ENCODE data around the gene PLCH1.
"Not testable (repeated sequence)": the region's sequence is repeated elsewhere in the genome, so short reads cannot be mapped to it uniquely, and the experiment has no call there.

The PLCH1 gene

GRCh38 chr3:155643581-155644165, 101.2 kb downstream of the PLCH1 start:
- no peak for TF ChIP-seq CTCF (IDR thresholded peaks at IDR 0.05)
- TF ChIP-seq ZFX (IDR thresholded peaks at IDR 0.05; ENCODE audit: borderline replicate concordance) = no peak
- no peak overlapping the region for H3K27ac ChIP-seq

- H3K27ac ChIP-seq = no peak overlapping the region
- TF ChIP-seq ZFX (IDR thresholded peaks at IDR 0.05; ENCODE audit: borderline replicate concordance) = no peak
- TF ChIP-seq CTCF (IDR thresholded peaks at IDR 0.05) = no peak
These were observed 102.9 kb downstream of the PLCH1 start for GRCh38 chr3:155641956-155642355.

- TF ChIP-seq CTCF (IDR thresholded peaks at IDR 0.05) (no peak), ZFX (IDR thresholded peaks at IDR 0.05; ENCODE audit: borderline replicate concordance) (no peak)
- no peak overlapping the region for H3K27ac ChIP-seq
These were observed 104.8 kb downstream of the PLCH1 start for GRCh38 chr3:155640098-155640497.

GRCh38 chr3:155639462-155640055, 105.3 kb downstream of the PLCH1 start:
- no peak overlapping the region for H3K27ac ChIP-seq
- no peak for TF ChIP-seq ZFX (IDR thresholded peaks at IDR 0.05; ENCODE audit: borderline replicate concordance)
- no peak for TF ChIP-seq CTCF (IDR thresholded peaks at IDR 0.05)

- not testable (repeated sequence) for H3K27ac ChIP-seq
These were observed 106.4 kb downstream of the PLCH1 start for GRCh38 chr3:155638461-155638860.

- no peak for TF ChIP-seq ZFX (IDR thresholded peaks at IDR 0.05; ENCODE audit: borderline replicate concordance)
- H3K27ac ChIP-seq = no peak overlapping the region
These were observed 107.3 kb downstream of the PLCH1 start for GRCh38 chr3:155637567-155637966.

- TF ChIP-seq ZFX (IDR thresholded peaks at IDR 0.05; ENCODE audit: borderline replicate concordance) = no peak
- TF ChIP-seq CTCF (IDR thresholded peaks at IDR 0.05) = no peak
- H3K27ac ChIP-seq = no peak overlapping the region
These were observed 109.8 kb downstream of the PLCH1 start for GRCh38 chr3:155635056-155635455.

GRCh38 chr3:155634121-155634719, 110.7 kb downstream of the PLCH1 start:
- H3K27ac ChIP-seq = no peak overlapping the region
- TF ChIP-seq CTCF (IDR thresholded peaks at IDR 0.05) (no peak), ZFX (IDR thresholded peaks at IDR 0.05; ENCODE audit: borderline replicate concordance) (no peak)

Measured in 22Rv1 (cell line).